Bronchial epithelial cell (primary cell): ENCODE measurements around the gene CHST9. TPM values are rescaled to one million over a fixed set of nuclear protein-coding genes. Genes with fewer than 3 reads are reported as not detected.
A peak's percentile ranks its signal among the peaks of the same experiment; 100 is the strongest.

ENCODE experiments used
- DNase-seq: peaks from one replicate; pipeline ENCODE4 v3.0.0-alpha.2; 2010; ENCODE audit warnings: low read depth
- FAIRE-seq: peaks from 2 replicates; lab custom pipeline; 2011; peaks lifted over from hg19 to GRCh38; lab: Jason Lieb, UNC
- H3K27me3 ChIP-seq: 2 replicates; pipeline ENCODE4 v1.5.1; 2011; ENCODE audit warnings: low read length; ENCODE audit not compliant: control insufficient read depth, insufficient read depth
- H3K36me3 ChIP-seq: 2 replicates; pipeline ENCODE4 v1.5.1; 2011; ENCODE audit warnings: low read length; ENCODE audit not compliant: control insufficient read depth, insufficient read depth
- H3K4me3 ChIP-seq: 2 replicates; pipeline ENCODE4 v1.5.1; 2011; ENCODE audit warnings: mild to moderate bottlenecking, low read depth, low read length, control low read depth
- total RNA-seq: library from RNA; depleted of rRNA; stranded (reverse); fragments of >200 nt; gene quantifications from 2 replicates; pipeline ENCODE4 v1.2.1, GENCODE V29; 2014
- TF ChIP-seq, protein P1 (sequence below): IDR thresholded peaks from 2 replicates; pipeline ENCODE4 v1.5.1; 2011; ENCODE audit warnings: mild to moderate bottlenecking, moderate library complexity, low read length, control low read depth, inconsistent platforms; ENCODE audit not compliant: insufficient read depth, severe bottlenecking

Gene CHST9
- total RNA-seq, 1 donor from 2014 or later, result 0.26 TPM

DNA sequence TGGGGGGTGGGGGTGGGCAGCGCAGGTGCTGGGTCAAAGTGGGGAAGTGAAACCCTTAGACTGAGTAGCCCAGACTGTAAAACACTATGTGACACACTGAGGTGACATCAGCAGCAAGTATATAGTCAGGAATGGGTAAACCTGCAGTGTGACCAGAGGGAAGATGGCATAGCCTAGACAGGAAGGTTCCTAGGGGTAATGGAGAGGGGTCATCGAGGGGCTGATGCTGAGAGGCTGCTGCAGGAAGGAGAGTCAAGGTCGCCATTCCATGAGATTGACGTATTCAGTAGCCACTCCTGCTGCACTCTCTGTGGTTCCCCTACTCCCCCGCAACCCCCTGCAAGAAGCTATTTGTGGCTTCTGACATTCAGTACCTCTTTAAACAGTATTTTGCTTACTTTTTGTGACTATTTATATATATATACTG lies 111.7 kb downstream of the CHST9 start:
- TF ChIP-seq, protein P1, sequence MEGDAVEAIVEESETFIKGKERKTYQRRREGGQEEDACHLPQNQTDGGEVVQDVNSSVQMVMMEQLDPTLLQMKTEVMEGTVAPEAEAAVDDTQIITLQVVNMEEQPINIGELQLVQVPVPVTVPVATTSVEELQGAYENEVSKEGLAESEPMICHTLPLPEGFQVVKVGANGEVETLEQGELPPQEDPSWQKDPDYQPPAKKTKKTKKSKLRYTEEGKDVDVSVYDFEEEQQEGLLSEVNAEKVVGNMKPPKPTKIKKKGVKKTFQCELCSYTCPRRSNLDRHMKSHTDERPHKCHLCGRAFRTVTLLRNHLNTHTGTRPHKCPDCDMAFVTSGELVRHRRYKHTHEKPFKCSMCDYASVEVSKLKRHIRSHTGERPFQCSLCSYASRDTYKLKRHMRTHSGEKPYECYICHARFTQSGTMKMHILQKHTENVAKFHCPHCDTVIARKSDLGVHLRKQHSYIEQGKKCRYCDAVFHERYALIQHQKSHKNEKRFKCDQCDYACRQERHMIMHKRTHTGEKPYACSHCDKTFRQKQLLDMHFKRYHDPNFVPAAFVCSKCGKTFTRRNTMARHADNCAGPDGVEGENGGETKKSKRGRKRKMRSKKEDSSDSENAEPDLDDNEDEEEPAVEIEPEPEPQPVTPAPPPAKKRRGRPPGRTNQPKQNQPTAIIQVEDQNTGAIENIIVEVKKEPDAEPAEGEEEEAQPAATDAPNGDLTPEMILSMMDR, result no peak
- no peak overlapping the region for H3K4me3 ChIP-seq
- FAIRE-seq (no peak), DNase-seq (no peak)
- no peaks in the 10 kb centered on the region for H3K27me3 ChIP-seq
- H3K36me3 ChIP-seq, result no peaks in the 10 kb centered on the region

GRCh38 chr18:27064673-27065072 lies 120.4 kb downstream of the CHST9 start:
- H3K36me3 ChIP-seq, result no peaks in the 10 kb centered on the region
- H3K27me3 ChIP-seq, result no peaks in the 10 kb centered on the region
- TF ChIP-seq, protein P1, result no peak
- H3K4me3 ChIP-seq, result no peak overlapping the region
- no peak for DNase-seq
- no peak for FAIRE-seq

GRCh38 chr18:27062802-27063201 lies 122.3 kb downstream of the CHST9 start:
- H3K27me3 ChIP-seq, result no peaks in the 10 kb centered on the region
- H3K36me3 ChIP-seq, result no peaks in the 10 kb centered on the region
- TF ChIP-seq, protein P1, result no peak
- H3K4me3 ChIP-seq, result no peak overlapping the region
- DNase-seq, result peak; percentile 96
- no peak for FAIRE-seq

- TF ChIP-seq, protein P1, result no peak
- H3K36me3 ChIP-seq, result no peaks in the 10 kb centered on the region
- H3K27me3 ChIP-seq, result no peaks in the 10 kb centered on the region
- no peak overlapping the region for H3K4me3 ChIP-seq
- DNase-seq (no peak), FAIRE-seq (no peak)
These were observed 123.5 kb downstream of the CHST9 start for GRCh38 chr18:27061488-27062095.

DNA sequence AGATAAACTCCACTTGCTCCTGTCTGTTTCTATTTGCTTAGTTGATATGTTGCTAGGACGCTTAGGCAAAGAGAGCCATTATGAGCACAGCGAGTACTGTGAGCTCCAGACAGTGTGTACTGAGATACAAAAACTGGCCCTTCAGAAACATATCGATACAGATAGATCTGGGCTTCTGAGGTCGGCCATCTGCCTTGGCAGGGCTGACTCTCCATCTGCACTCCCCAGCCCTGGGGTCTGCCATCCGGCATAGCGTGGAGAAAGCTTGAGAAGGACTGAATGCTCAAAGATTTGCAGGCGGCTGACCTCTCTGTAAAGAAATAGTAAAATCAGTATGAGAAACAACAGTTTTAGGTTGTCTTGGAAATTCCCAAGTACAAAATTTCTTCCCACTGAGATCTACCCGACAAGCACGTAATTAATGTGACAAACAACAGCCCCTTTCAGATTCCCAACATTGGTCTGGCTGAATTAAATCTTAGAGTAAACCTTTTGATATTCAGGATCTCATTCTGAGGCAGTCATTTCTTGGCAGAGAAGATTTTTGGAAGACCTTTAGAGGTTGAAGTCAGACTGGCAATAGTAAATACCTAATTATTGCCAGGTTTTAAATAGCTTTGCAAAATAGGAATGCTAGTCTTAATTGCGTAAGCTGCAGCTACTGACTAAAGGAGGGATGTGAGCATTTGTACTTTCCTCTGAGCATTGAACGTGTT lies 127.4 kb downstream of the CHST9 start:
- no peak for DNase-seq
- TF ChIP-seq, protein P1, result no peak
- Histone ChIP-seq H3K27me3 (no peaks in the 10 kb centered on the region), H3K36me3 (no peaks in the 10 kb centered on the region), H3K4me3 (no peak overlapping the region)
- no peak for FAIRE-seq
